DOHH2 (cell line): ENCODE measurements around the gene PSMD14.
"Not testable (repeated sequence)": the region's sequence is repeated elsewhere in the genome, so short reads cannot be mapped to it uniquely, and the experiment has no call there.

Experiments
- EZH2phosphoT487 ChIP-seq: fragments of 200-600 bp; sonication (generic); IDR thresholded peaks from 2 replicates; pipeline ENCODE4 v1.6.1; 2017; ENCODE audit warnings: borderline replicate concordance, mild to moderate bottlenecking, antibody characterized with exemption, low read length, moderate library complexity, mixed read lengths
- TF ChIP-seq, protein P1 (sequence below): fragments of 200-600 bp; sonication (generic); IDR thresholded peaks from one replicate; pipeline ENCODE4 v1.5.1; 2014; ENCODE audit warnings: antibody characterized with exemption, mild to moderate bottlenecking, low read depth, low read length; ENCODE audit not compliant: poor library complexity, severe bottlenecking

DNA sequence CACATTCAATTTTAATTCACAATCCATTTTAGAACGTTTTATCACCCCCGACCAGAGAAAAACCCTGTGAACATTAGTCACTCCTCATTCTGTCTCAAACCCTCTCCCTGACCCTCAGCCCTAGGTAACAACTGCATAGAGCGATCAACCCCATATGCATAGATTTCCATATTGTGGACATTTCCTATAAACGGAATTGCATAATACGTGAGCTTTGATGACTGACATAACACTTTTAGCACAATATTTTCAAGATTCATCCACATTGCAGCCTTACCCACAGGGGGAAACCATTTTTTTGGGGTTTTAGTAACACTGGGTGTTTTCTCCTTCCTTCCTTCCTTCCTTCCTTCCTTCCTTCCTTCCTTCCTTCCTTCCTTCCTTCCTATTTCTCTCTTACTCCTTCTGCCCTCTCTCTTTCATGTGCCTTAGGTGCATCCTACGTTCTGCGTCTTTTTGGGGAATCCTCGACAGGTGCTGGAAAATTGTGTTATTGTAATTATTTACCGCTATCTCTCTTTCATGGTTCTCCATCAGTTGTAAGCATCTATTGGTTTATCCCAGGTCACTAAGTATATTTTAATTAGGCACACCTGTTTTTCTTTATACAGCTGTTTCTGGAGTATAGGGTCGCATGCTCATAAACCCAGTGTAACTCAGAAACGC, 29.5 kb upstream of the PSMD14 start:
- TF ChIP-seq, protein P1, sequence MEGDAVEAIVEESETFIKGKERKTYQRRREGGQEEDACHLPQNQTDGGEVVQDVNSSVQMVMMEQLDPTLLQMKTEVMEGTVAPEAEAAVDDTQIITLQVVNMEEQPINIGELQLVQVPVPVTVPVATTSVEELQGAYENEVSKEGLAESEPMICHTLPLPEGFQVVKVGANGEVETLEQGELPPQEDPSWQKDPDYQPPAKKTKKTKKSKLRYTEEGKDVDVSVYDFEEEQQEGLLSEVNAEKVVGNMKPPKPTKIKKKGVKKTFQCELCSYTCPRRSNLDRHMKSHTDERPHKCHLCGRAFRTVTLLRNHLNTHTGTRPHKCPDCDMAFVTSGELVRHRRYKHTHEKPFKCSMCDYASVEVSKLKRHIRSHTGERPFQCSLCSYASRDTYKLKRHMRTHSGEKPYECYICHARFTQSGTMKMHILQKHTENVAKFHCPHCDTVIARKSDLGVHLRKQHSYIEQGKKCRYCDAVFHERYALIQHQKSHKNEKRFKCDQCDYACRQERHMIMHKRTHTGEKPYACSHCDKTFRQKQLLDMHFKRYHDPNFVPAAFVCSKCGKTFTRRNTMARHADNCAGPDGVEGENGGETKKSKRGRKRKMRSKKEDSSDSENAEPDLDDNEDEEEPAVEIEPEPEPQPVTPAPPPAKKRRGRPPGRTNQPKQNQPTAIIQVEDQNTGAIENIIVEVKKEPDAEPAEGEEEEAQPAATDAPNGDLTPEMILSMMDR, result not testable (repeated sequence)
- TF ChIP-seq EZH2phosphoT487, result not testable (repeated sequence)
